RWPE2 (cell line): ENCODE results near the gene PBX1.

ENCODE experiments used
- ATAC-seq: fragments of 200-7000 bp; cut with Tn5 transposase; 3 replicates; pipeline ENCODE4 v1.9.1; 2021; ENCODE audit warnings: low read depth
- DNase-seq: peaks from one replicate; pipeline ENCODE4 v3.0.0-alpha.2; 2020; ENCODE audit warnings: low spot score
- H3K27ac ChIP-seq: fragments of 450-650 bp; 2 replicates; pipeline ENCODE4 v1.5.1; 2017; ENCODE audit warnings: mild to moderate bottlenecking; ENCODE audit not compliant: poor library complexity, severe bottlenecking
- H3K27me3 ChIP-seq: fragments of 250-450 bp; sonication (Bioruptor Pico); 2 replicates; pipeline ENCODE4 v1.5.1; 2021; ENCODE audit warnings: mild to moderate bottlenecking, moderate library complexity; ENCODE audit not compliant: insufficient read depth, poor library complexity, severe bottlenecking
- H3K36me3 ChIP-seq: fragments of 250-450 bp; sonication (Bioruptor Pico); 2 replicates; pipeline ENCODE4 v1.5.1; 2020; ENCODE audit warnings: low read depth, mild to moderate bottlenecking, moderate library complexity
- H3K4me1 ChIP-seq: fragments of 250-450 bp; sonication (Bioruptor Pico); 2 replicates; pipeline ENCODE4 v1.5.1; 2021; ENCODE audit warnings: mild to moderate bottlenecking, moderate library complexity; ENCODE audit not compliant: insufficient read depth, poor library complexity, severe bottlenecking
- H3K4me3 ChIP-seq: fragments of 250-450 bp; sonication (Bioruptor Pico); 2 replicates; pipeline ENCODE4 v1.5.1; 2021; ENCODE audit warnings: mild to moderate bottlenecking, moderate library complexity; ENCODE audit not compliant: severe bottlenecking
- H3K9me3 ChIP-seq: fragments of 250-450 bp; sonication (Bioruptor Pico); 2 replicates; pipeline ENCODE4 v1.5.1; 2021; ENCODE audit warnings: mild to moderate bottlenecking, moderate library complexity; ENCODE audit not compliant: severe bottlenecking
- CTCF ChIP-seq: fragments of 450-650 bp; IDR thresholded peaks from one replicate; pipeline ENCODE4 v1.5.1; 2017; ENCODE audit warnings: mild to moderate bottlenecking, moderate library complexity; ENCODE audit not compliant: poor library complexity, severe bottlenecking

The PBX1 gene

GRCh38 chr1:164846731-164847691 is 288.0 kb downstream of the PBX1 start:
- DNase-seq = no peak
- Histone ChIP-seq H3K4me1 (no peaks in the 10 kb centered on the region), H3K4me3 (no peak overlapping the region), H3K27me3 (no peaks in the 10 kb centered on the region), H3K9me3 (no peaks in the 10 kb centered on the region), H3K36me3 (no peaks in the 10 kb centered on the region), H3K27ac (no peak overlapping the region)
- no peak for ATAC-seq
- no peak for TF ChIP-seq CTCF

- ATAC-seq (no peak), DNase-seq (no peak)
- no peak overlapping the region for H3K4me3 ChIP-seq
- H3K36me3 ChIP-seq = no peaks in the 10 kb centered on the region
- no peak overlapping the region for H3K27ac ChIP-seq
- no peaks in the 10 kb centered on the region for H3K27me3 ChIP-seq
- no peaks in the 10 kb centered on the region for H3K4me1 ChIP-seq
- no peak for TF ChIP-seq CTCF
- H3K9me3 ChIP-seq = no peaks in the 10 kb centered on the region
These were observed 294.2 kb downstream of the PBX1 start for GRCh38 chr1:164853146-164853545.

GRCh38 chr1:164855716-164856329 is 296.8 kb downstream of the PBX1 start:
- no peak for ATAC-seq
- no peak overlapping the region for H3K27ac ChIP-seq
- H3K4me3 ChIP-seq = no peak overlapping the region
- H3K4me1 ChIP-seq = no peaks in the 10 kb centered on the region
- no peaks in the 10 kb centered on the region for H3K36me3 ChIP-seq
- no peaks in the 10 kb centered on the region for H3K9me3 ChIP-seq
- H3K27me3 ChIP-seq = no peaks in the 10 kb centered on the region
- no peak for TF ChIP-seq CTCF
- DNase-seq = no peak

GRCh38 chr1:164856381-164856780 is 297.4 kb downstream of the PBX1 start:
- Histone ChIP-seq H3K4me1 (no peaks in the 10 kb centered on the region), H3K27me3 (no peaks in the 10 kb centered on the region), H3K9me3 (no peaks in the 10 kb centered on the region), H3K36me3 (no peaks in the 10 kb centered on the region), H3K27ac (no peak overlapping the region), H3K4me3 (no peak overlapping the region)
- no peak for DNase-seq
- ATAC-seq = no peak
- TF ChIP-seq CTCF = no peak
